HL-60 (cell line): ENCODE data around the gene FAF1.

Experiments
- DNase-seq, 2 experiments: peaks; one replicate each; pipeline ENCODE4 v3.0.0-alpha.2; 2010 to 2020; ENCODE audit warnings: low read depth in 1 of 2, low spot score in 1 of 2
- H3K27ac ChIP-seq: fragments of 250-450 bp; sonication (Bioruptor Pico); replicated peaks from 2 replicates; pipeline ENCODE4 v1.5.1; 2020; ENCODE audit warnings: mild to moderate bottlenecking, moderate library complexity
- H3K27me3 ChIP-seq: fragments of 250-450 bp; sonication (Bioruptor Pico); 2 replicates; pipeline ENCODE4 v1.5.1; 2021; ENCODE audit warnings: mild to moderate bottlenecking, moderate library complexity; ENCODE audit not compliant: insufficient read depth, poor library complexity, severe bottlenecking
- H3K4me3 ChIP-seq: replicated peaks from 2 replicates; pipeline ENCODE4 v1.5.1; 2011; ENCODE audit warnings: mild to moderate bottlenecking, control low read depth, low read length; ENCODE audit not compliant: insufficient read depth
- CTCF ChIP-seq: IDR thresholded peaks from one replicate; pipeline ENCODE4 v1.5.1; 2011; ENCODE audit warnings: low read length, control low read depth, inconsistent platforms; ENCODE audit not compliant: insufficient read depth
- GABPA ChIP-seq: IDR thresholded peaks from 2 replicates; pipeline ENCODE4 v1.6.1; 2012; ENCODE audit warnings: low read depth
- POLR2AphosphoS5 ChIP-seq: IDR thresholded peaks from 2 replicates; pipeline ENCODE4 v1.6.1; 2012; ENCODE audit warnings: low read depth
- REST ChIP-seq: IDR thresholded peaks from 2 replicates; pipeline ENCODE4 v1.6.1; 2012; ENCODE audit warnings: low read depth; ENCODE audit not compliant: insufficient replicate concordance
- SPI1 ChIP-seq: IDR thresholded peaks from 2 replicates; pipeline ENCODE4 v1.6.1; 2012; ENCODE audit warnings: low read depth, mild to moderate bottlenecking, borderline replicate concordance

The FAF1 gene

GRCh38 chr1:50521703-50522102 lies 438.4 kb downstream of the FAF1 start:
- DNase-seq = no peak
- Histone ChIP-seq H3K27ac (no peak overlapping the region), H3K4me3 (no peak overlapping the region), H3K27me3 (no peaks in the 10 kb centered on the region)
- TF ChIP-seq POLR2AphosphoS5 (no peak), GABPA (no peak), SPI1 (no peak), REST (no peak), CTCF (no peak)

DNA sequence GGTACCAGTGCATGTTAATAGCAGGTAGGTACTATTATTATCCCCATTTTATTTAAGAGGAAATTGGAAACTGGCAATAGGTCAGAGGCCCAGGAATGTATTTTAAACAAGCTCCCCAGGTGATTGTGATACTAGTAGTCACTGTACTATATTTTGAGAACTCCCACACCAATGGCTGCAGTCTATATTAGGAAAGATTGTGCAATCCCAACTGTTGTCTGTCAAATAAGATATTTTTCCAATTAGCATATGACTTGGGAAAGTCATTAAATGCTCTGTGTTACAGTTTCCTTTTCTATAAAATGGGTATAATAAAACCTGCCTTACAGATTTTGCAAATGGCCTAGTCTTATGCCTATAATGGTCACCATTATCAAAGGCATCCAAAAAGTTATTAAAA lies 442.6 kb downstream of the FAF1 start:
- DNase-seq = no peak

DNA sequence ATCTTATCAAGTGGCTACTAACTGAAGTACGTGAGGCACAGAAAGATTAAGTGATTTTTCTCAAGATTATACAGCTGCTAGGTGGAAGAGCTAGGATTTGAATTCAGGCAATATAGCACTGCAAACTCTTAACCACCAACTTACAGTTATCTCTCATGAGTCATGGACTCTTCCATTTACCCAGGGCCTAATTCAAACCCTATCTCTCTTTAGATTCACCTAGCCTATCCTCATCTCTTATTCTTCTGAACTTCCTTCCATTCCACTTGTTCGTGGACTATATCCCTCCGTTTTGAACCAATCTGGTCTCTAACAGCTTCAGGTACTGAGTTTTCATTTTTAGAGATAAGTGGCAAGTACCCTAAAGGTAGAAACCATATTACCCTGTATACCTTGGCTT lies 444.0 kb downstream of the FAF1 start:
- Histone ChIP-seq H3K27ac (no peak overlapping the region), H3K27me3 (no peaks in the 10 kb centered on the region), H3K4me3 (no peak overlapping the region)
- TF ChIP-seq CTCF (no peak), POLR2AphosphoS5 (no peak), GABPA (no peak), SPI1 (no peak), REST (no peak)
- no peak for DNase-seq

More for the DNA sequence above, 442.6 kb downstream of the FAF1 start:
- Histone ChIP-seq H3K4me3 (no peak overlapping the region), H3K27ac (no peak overlapping the region), H3K27me3 (no peaks in the 10 kb centered on the region)
- TF ChIP-seq POLR2AphosphoS5 (no peak), CTCF (no peak), REST (no peak), GABPA (no peak), SPI1 (no peak)
